ENCODE measurements around the gene MYCL. TPM values are rescaled to one million over a fixed set of nuclear protein-coding genes. Genes with fewer than 3 reads are reported as not detected.

MYCL gene
- total RNA-seq, 1 experiment from 2014 or later = 31.0 TPM

DNA sequence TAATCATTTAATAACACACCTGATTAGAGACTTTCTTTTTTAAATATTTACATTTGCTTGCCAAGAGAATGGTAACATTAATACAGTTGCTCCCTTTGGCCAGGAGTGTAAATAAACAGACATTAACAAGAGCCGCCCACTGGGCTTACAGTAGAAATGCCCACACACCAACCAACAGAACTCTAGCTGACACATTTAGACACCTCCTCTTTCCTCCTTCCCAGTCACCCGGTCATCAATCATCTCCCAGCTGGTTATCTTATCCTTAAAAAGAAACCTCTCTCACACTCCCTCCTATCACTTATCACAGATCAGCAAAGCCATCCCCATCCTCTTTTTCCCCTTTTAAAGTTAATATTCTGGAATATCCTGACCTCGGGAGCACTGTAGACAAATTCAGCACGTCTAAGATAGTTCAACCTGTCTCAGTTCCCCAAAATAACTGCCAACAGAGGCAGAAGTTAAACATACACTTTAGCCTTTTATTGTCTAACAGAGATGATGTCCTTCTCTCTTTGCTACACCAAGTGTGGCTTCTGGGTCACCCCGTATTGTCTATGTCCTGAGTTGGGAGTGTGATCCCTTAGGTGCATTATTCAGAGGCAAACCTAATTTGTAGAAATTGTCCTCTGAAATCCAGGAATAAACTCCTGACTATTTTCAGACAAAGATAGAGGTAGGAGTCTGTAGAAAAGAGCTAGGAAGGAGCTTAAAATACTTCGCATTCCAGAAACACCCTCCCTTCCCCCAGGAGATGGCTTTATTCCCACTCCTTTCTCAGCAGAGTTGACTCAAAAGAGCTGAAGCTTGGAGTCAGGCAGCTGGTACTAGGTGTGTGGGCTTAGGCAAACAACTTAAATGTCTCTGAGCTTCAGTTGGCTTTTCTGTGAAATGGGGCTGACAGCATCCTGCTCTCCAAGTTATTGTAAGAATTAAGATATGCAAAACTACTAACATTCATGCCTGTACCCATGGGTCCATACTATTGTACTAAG lies 8.8 kb downstream of the MYCL start:
- Mint-ChIP-seq H3K27ac (peak overlapping the region; percentile 96), H3K27me3 (ENCODE audit: low read depth) (peaks cover 3% of the 10 kb centered on the region), H3K9me3 (no peaks in the 10 kb centered on the region), H3K4me3 (peak overlapping the region; percentile 40), H3K4me1 (peaks cover 59% of the 10 kb centered on the region), H3K36me3 (no peaks in the 10 kb centered on the region; the same call in 1 of the 2 replicates)
- POLR2A ChIA-PET = interaction anchor here (0.6 to 3.2 kb wide), 3 partner anchors 8 to 245 kb away, joined by 3 to 25 read pairs (median 6); partner anchors contain the start of genes MYCL and TRIT1
- peak; percentile 86 for ATAC-seq
- CTCF ChIA-PET = interaction anchor here (0.6 to 2.5 kb wide), 13 partner anchors 9 to 512 kb away, joined by 3 to 42 read pairs (median 4); partner anchors contain the start of genes BMP8B and MYCL
- TF ChIP-seq ETV6 (CRISPR knock-in tag; IDR thresholded peaks at IDR 0.05) (0 out of 2 replicates have a peak, but pooled peaks have one; percentile 22), SMAD4 (CRISPR knock-in tag; IDR thresholded peaks at IDR 0.05) (no peak), GTF2I (CRISPR knock-in tag; conservative IDR thresholded peaks at IDR 0.05) (0 out of 2 replicates have a peak, but pooled peaks have one; percentile 14), TEAD4 (CRISPR knock-in tag; IDR thresholded peaks at IDR 0.05) (peak; percentile 70; the same call in 1 of the 2 replicates), FOXK1 (CRISPR knock-in tag; IDR thresholded peaks at IDR 0.05) (0 out of 2 replicates have a peak, but pooled peaks have one; percentile 25), ZNF416 (CRISPR knock-in tag; IDR thresholded peaks at IDR 0.05) (no peak), TEAD1 (CRISPR knock-in tag; IDR thresholded peaks at IDR 0.05) (peak; percentile 71; the same call in 1 of the 2 replicates)
- TF ChIP-seq, protein P1, sequence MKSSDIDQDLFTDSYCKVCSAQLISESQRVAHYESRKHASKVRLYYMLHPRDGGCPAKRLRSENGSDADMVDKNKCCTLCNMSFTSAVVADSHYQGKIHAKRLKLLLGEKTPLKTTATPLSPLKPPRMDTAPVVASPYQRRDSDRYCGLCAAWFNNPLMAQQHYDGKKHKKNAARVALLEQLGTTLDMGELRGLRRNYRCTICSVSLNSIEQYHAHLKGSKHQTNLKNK (CRISPR knock-in tag; IDR thresholded peaks at IDR 0.05) = no peak
- peak; percentile 23 for DNase-seq (ENCODE audit: low spot score)

DNA sequence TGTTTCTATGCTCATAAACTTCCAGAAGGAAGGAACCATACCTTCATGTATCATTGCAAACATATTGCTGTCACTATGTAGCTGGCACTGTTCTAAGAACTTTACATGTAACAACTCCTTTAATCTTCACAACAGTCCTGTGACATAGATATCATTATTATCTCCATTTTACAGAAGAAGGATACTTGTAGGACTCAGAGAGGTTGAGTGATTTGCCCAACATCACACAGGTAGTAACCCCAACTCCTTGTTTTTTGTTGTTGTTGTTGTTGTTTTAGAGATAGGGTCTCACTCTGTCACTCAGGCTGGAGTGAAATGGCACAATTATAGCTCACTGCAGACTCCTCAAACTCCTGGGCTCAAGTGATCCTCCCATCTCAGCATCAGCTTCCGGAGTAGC lies 10.8 kb downstream of the MYCL start:
- Mint-ChIP-seq H3K4me1 (peaks cover 41% of the 10 kb centered on the region), H3K36me3 (no peaks in the 10 kb centered on the region), H3K4me3 (no peak overlapping the region), H3K9me3 (no peaks in the 10 kb centered on the region), H3K27me3 (ENCODE audit: low read depth) (peaks cover 3% of the 10 kb centered on the region), H3K27ac (no peak overlapping the region)
- CTCF ChIA-PET = interaction anchor here (1.3 to 4.0 kb wide), 3 partner anchors 9 to 142 kb away, joined by 3 to 19 read pairs (median 5); partner anchors contain the start of gene MYCL
- TF ChIP-seq OVOL2 (CRISPR knock-in tag; IDR thresholded peaks at IDR 0.05; ENCODE audit: borderline replicate concordance) (no peak), FOXK1 (CRISPR knock-in tag; IDR thresholded peaks at IDR 0.05) (no peak), ZNF671 (CRISPR knock-in tag; IDR thresholded peaks at IDR 0.05) (no peak), CREB1 (CRISPR knock-in tag; IDR thresholded peaks at IDR 0.05) (no peak), NFYB (CRISPR knock-in tag; conservative IDR thresholded peaks at IDR 0.05; ENCODE audit: low read depth) (no peak), ZNF138 (CRISPR knock-in tag; conservative IDR thresholded peaks at IDR 0.05) (no peak), GRHL2 (CRISPR knock-in tag; IDR thresholded peaks at IDR 0.05; ENCODE audit: insufficient replicate concordance, severe bottlenecking) (no peak), IRF2 (CRISPR knock-in tag; IDR thresholded peaks at IDR 0.05; ENCODE audit: borderline replicate concordance, low read depth) (no peak), ZNF396 (CRISPR knock-in tag; IDR thresholded peaks at IDR 0.05; ENCODE audit: borderline replicate concordance) (no peak)
- TF ChIP-seq, protein P2, sequence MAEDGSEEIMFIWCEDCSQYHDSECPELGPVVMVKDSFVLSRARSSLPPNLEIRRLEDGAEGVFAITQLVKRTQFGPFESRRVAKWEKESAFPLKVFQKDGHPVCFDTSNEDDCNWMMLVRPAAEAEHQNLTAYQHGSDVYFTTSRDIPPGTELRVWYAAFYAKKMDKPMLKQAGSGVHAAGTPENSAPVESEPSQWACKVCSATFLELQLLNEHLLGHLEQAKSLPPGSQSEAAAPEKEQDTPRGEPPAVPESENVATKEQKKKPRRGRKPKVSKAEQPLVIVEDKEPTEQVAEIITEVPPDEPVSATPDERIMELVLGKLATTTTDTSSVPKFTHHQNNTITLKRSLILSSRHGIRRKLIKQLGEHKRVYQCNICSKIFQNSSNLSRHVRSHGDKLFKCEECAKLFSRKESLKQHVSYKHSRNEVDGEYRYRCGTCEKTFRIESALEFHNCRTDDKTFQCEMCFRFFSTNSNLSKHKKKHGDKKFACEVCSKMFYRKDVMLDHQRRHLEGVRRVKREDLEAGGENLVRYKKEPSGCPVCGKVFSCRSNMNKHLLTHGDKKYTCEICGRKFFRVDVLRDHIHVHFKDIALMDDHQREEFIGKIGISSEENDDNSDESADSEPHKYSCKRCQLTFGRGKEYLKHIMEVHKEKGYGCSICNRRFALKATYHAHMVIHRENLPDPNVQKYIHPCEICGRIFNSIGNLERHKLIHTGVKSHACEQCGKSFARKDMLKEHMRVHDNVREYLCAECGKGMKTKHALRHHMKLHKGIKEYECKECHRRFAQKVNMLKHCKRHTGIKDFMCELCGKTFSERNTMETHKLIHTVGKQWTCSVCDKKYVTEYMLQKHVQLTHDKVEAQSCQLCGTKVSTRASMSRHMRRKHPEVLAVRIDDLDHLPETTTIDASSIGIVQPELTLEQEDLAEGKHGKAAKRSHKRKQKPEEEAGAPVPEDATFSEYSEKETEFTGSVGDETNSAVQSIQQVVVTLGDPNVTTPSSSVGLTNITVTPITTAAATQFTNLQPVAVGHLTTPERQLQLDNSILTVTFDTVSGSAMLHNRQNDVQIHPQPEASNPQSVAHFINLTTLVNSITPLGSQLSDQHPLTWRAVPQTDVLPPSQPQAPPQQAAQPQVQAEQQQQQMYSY (CRISPR knock-in tag; IDR thresholded peaks at IDR 0.05) = no peak
- TF ChIP-seq, protein P3, sequence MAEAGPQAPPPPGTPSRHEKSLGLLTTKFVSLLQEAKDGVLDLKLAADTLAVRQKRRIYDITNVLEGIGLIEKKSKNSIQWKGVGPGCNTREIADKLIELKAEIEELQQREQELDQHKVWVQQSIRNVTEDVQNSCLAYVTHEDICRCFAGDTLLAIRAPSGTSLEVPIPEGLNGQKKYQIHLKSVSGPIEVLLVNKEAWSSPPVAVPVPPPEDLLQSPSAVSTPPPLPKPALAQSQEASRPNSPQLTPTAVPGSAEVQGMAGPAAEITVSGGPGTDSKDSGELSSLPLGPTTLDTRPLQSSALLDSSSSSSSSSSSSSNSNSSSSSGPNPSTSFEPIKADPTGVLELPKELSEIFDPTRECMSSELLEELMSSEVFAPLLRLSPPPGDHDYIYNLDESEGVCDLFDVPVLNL (CRISPR knock-in tag; IDR thresholded peaks at IDR 0.05; ENCODE audit: borderline replicate concordance, low read depth) = no peak
- TF ChIP-seq, protein P4, sequence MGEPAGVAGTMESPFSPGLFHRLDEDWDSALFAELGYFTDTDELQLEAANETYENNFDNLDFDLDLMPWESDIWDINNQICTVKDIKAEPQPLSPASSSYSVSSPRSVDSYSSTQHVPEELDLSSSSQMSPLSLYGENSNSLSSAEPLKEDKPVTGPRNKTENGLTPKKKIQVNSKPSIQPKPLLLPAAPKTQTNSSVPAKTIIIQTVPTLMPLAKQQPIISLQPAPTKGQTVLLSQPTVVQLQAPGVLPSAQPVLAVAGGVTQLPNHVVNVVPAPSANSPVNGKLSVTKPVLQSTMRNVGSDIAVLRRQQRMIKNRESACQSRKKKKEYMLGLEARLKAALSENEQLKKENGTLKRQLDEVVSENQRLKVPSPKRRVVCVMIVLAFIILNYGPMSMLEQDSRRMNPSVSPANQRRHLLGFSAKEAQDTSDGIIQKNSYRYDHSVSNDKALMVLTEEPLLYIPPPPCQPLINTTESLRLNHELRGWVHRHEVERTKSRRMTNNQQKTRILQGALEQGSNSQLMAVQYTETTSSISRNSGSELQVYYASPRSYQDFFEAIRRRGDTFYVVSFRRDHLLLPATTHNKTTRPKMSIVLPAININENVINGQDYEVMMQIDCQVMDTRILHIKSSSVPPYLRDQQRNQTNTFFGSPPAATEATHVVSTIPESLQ (CRISPR knock-in tag; IDR thresholded peaks at IDR 0.05) = no peak
- TF ChIP-seq, protein P5, sequence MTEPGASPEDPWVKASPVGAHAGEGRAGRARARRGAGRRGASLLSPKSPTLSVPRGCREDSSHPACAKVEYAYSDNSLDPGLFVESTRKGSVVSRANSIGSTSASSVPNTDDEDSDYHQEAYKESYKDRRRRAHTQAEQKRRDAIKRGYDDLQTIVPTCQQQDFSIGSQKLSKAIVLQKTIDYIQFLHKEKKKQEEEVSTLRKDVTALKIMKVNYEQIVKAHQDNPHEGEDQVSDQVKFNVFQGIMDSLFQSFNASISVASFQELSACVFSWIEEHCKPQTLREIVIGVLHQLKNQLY (CRISPR knock-in tag; IDR thresholded peaks at IDR 0.05) = no peak
- TF ChIP-seq, protein P6, sequence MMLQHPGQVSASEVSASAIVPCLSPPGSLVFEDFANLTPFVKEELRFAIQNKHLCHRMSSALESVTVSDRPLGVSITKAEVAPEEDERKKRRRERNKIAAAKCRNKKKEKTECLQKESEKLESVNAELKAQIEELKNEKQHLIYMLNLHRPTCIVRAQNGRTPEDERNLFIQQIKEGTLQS (CRISPR knock-in tag; conservative IDR thresholded peaks at IDR 0.05) = no peak
- DNase-seq (ENCODE audit: low spot score) (no peak), ATAC-seq (no peak)
- POLR2A ChIA-PET = interaction anchor here (0.7 to 3.2 kb wide), 2 partner anchors 10 to 14 kb away, joined by 5 to 25 read pairs; partner anchors contain the start of gene MYCL
